Kidney epithelial cell (primary cell): ENCODE data around the gene PDCD7. TPM values are rescaled to one million over a fixed set of nuclear protein-coding genes. Genes with fewer than 3 reads are reported as not detected.
"Not testable (repeated sequence)": the region's sequence is repeated elsewhere in the genome, so short reads cannot be mapped to it uniquely, and the experiment has no call there.

Experiments used
- DNase-seq: peaks from one replicate; pipeline ENCODE4 v3.0.0-alpha.2; 2010; ENCODE audit warnings: low read depth
- H3K27me3 ChIP-seq: 2 replicates; pipeline ENCODE4 v1.6.0; 2011; ENCODE audit warnings: low read length; ENCODE audit not compliant: control insufficient read depth, insufficient read depth
- H3K36me3 ChIP-seq: 2 replicates; pipeline ENCODE4 v1.5.1; 2011; ENCODE audit warnings: low read length; ENCODE audit not compliant: control insufficient read depth, insufficient read depth
- H3K4me3 ChIP-seq: 2 replicates; pipeline ENCODE4 v1.5.1; 2011; ENCODE audit warnings: low read depth, mild to moderate bottlenecking, control low read depth, low read length
- CTCF ChIP-seq: IDR thresholded peaks from 2 replicates; pipeline ENCODE4 v1.5.1; 2011; ENCODE audit warnings: mild to moderate bottlenecking, moderate library complexity, low read length, control low read depth, inconsistent platforms; ENCODE audit not compliant: insufficient read depth, poor library complexity, severe bottlenecking
- total RNA-seq: library from RNA; depleted of rRNA; stranded (reverse); fragments of >200 nt; gene quantifications from 2 replicates; pipeline ENCODE4 v1.2.3, GENCODE V29; 2015

PDCD7 gene
- total RNA-seq, 1 donor from 2014 or later: 25.6 TPM

GRCh38 chr15:65077291-65077980 is 56.2 kb downstream of the PDCD7 start:
- no peaks in the 10 kb centered on the region for H3K36me3 ChIP-seq
- H3K27me3 ChIP-seq: peaks cover 37% of the 10 kb centered on the region
- no peak for DNase-seq
- TF ChIP-seq CTCF: no peak
- H3K4me3 ChIP-seq: no peak overlapping the region

GRCh38 chr15:65076486-65077290 is 56.9 kb downstream of the PDCD7 start, which contains the start of gene KBTBD13:
KBTBD13 (plus strand) TSS chr15:65076746; CDS start chr15:65076816, 70 bp downstream.
- H3K27me3 ChIP-seq: peaks cover 36% of the 10 kb centered on the region
- no peaks in the 10 kb centered on the region for H3K36me3 ChIP-seq
- TF ChIP-seq CTCF: no peak
- H3K4me3 ChIP-seq: no peak within 1 kb of the TSS
- DNase-seq: no peak

GRCh38 chr15:65075607-65076395 is 57.8 kb downstream of the PDCD7 start:
- DNase-seq: not testable (repeated sequence)

GRCh38 chr15:65074946-65075345 is 58.7 kb downstream of the PDCD7 start:
- H3K4me3 ChIP-seq, DNase-seq, H3K36me3 ChIP-seq: not testable (repeated sequence)
- H3K27me3 ChIP-seq: peaks cover 31% of the 10 kb centered on the region

More at GRCh38 chr15:65075607-65076395, 57.8 kb downstream of the PDCD7 start:
- not testable (repeated sequence) for H3K4me3 ChIP-seq, H3K36me3 ChIP-seq
- H3K27me3 ChIP-seq: peaks cover 33% of the 10 kb centered on the region

GRCh38 chr15:65072617-65073016 is 61.0 kb downstream of the PDCD7 start:
- Histone ChIP-seq H3K27me3 (peaks cover 17% of the 10 kb centered on the region), H3K4me3 (no peak overlapping the region), H3K36me3 (no peaks in the 10 kb centered on the region)
- no peak for TF ChIP-seq CTCF
- no peak for DNase-seq

GRCh38 chr15:65072027-65072426 is 61.6 kb downstream of the PDCD7 start:
- Histone ChIP-seq H3K27me3 (peaks cover 17% of the 10 kb centered on the region), H3K4me3 (no peak overlapping the region), H3K36me3 (no peaks in the 10 kb centered on the region)
- no peak for DNase-seq
- no peak for TF ChIP-seq CTCF
